Myocyte (in vitro differentiated cells): ENCODE data around the gene SFMBT2. TPM values are rescaled to one million over a fixed set of nuclear protein-coding genes. Genes with fewer than 3 reads are reported as not detected.
"Not testable (repeated sequence)": the region's sequence is repeated elsewhere in the genome, so short reads cannot be mapped to it uniquely, and the experiment has no call there.

Experiments
- DNase-seq: peaks from one replicate; pipeline ENCODE4 v3.0.0-alpha.2; 2012; ENCODE audit warnings: low read depth
- total RNA-seq: library from RNA; depleted of rRNA; stranded (reverse); fragments of >200 nt; gene quantifications from 2 replicates; pipeline ENCODE4 v1.2.3, GENCODE V29; 2014

SFMBT2 gene
- total RNA-seq, 1 donor from 2014 or later: 0.08 TPM

DNA sequence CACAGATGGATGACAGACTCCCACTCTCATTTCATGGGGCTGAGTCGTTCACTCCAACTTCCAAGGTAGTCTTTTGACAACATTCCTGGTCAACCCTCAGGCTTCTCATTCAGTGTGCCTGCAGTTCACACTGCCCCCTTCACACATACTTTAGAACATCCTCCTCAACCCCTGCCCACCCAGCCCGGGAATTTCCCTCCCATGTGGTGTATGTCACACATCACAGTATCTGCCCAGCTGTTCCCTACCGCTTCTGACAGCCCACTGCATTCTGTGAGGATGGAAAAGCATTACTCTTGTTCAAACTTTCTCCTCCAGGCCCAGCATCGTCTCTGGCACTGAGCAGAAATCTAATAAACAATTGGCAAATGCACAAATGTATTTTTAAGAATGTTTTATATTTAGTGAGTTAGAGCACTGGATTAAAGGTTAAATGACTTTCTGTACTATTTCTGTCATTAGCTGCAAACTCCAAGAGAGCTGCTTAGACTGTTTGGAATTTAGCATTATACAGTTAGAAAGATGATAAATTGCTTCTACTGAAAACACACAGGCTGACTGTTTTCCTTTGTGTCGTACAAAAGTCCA lies 110.4 kb downstream of the SFMBT2 start:
- no peak for DNase-seq

DNA sequence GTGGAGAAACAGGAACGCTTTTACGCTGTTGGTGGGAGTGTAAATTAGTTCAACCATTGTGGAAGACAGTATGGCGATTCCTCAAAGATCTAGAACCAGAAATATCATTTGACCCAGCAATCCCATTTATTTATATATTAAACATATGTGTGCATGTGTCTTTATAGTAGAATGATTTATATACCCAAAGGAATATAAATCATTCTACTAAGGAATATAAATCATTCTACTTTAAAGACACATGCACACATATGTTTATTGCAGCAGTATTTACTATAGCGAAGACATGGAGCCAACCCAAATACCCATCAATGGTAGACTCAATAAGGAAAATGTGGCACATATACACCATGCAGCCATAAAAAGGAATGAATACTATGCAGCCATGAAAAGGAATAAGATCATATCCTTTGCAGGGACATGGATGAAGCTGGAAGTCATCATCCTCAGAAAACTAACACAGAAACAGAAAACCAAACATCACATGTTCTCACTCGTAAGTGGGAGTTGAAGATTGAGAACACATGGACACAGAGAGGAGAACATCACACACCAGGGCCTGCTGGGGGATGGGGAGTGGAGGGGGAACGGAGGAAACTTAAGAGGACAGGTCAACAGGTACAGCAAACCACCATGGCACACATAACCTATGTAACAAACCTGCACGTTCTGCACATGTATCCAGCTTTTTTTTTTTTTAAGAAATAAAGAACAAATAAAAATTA lies 111.1 kb downstream of the SFMBT2 start:
- DNase-seq: not testable (repeated sequence)

DNA sequence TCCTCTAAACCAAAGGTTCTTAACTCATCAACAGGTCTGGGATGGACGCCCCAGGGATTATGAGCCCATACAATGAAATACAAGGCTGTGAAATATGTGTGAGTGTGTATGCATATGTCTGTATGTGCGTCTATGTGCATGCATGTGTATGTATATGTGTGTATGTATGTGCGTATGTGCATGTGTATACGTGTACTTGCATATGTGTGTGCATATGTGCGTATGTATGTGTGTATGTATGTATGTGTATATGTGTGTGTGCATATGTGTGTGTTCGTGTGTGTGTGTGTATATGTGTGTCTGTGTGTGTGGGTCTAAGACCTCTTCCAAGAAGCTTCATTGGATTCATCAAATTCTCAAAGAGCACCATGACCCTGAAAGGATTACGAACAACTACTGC lies 112.3 kb downstream of the SFMBT2 start:
- DNase-seq: no peak

GRCh38 chr10:7297094-7297493 lies 113.7 kb downstream of the SFMBT2 start:
- DNase-seq: no peak

GRCh38 chr10:7296648-7297047 lies 114.2 kb downstream of the SFMBT2 start:
- no peak for DNase-seq

GRCh38 chr10:7296076-7296475 lies 114.8 kb downstream of the SFMBT2 start:
- no peak for DNase-seq

DNA sequence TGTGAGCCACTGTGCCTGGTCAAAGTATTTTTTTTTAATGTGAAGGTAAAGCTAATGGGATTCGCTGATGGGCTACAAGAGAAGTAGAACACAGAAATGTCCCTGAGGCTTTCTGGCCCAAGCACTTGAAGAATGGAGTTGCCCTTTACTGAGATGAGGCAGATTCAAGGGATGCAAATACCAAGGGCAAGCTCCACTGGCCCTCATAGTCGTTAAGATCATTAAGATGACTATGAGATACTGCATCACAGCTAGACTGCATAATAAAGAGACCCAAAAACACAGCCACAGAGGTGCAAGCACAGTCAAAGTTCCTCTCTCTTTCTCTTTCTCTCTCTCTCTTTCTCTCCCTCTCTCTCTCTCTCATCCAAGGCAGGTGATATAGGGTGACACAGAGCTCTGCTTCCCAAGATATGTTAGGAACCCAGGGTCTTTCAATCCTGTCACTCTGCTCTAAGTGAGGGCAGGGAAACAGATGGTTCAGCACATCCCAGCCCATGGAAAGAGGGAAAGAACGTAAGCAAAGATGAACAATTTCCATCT lies 117.4 kb downstream of the SFMBT2 start:
- DNase-seq: no peak

- no peak for DNase-seq
Measured at GRCh38 chr10:7291487-7292270, 119.2 kb downstream of the SFMBT2 start.

DNA sequence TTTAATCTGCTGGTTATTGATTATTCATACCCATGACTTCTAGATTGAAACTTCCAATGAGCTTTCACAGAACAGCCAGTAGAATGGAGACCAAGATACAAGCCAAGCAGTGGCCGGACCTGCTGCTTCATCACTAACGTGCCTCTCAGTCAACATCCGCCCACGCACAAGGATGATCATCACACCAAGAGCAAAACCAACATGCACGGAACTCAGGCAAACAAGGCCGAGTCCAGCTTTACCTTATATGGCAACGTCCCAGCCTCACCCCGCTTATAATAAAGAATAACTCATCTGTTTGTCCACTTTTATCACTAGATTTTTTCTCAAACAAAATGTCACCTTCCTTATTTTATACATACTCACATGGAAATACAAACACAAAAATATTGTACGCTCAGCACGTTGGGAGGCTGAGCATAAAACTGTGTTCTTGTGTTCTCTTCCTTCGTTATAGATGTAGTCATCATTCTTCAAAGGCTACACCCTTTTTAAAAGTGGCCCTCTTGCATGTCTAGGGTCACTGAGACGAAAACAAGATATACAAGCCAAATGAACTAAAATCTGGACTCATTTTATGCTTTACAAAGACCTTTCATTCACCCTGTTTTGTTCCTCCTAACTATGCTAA lies 122.7 kb downstream of the SFMBT2 start:
- DNase-seq: no peak

DNA sequence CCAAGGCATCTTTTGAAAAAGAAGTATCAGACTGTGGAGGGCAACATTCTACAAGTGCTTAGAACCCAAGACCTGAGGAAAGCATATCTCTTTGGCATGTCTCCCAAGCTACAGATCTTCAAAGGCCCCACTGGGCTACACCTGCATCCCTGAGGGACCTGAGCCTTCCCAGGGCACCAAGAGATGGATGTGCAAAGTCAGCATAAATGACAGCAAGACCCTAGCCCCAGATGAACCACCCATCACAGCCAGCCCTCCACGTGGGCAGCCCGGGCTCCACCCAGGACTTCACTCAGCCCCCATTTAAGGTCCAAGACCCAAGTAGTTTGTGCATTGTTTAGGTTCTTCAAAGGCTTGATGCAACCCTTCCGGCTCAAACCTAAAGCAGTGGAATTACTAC lies 123.5 kb downstream of the SFMBT2 start:
- DNase-seq: no peak

DNA sequence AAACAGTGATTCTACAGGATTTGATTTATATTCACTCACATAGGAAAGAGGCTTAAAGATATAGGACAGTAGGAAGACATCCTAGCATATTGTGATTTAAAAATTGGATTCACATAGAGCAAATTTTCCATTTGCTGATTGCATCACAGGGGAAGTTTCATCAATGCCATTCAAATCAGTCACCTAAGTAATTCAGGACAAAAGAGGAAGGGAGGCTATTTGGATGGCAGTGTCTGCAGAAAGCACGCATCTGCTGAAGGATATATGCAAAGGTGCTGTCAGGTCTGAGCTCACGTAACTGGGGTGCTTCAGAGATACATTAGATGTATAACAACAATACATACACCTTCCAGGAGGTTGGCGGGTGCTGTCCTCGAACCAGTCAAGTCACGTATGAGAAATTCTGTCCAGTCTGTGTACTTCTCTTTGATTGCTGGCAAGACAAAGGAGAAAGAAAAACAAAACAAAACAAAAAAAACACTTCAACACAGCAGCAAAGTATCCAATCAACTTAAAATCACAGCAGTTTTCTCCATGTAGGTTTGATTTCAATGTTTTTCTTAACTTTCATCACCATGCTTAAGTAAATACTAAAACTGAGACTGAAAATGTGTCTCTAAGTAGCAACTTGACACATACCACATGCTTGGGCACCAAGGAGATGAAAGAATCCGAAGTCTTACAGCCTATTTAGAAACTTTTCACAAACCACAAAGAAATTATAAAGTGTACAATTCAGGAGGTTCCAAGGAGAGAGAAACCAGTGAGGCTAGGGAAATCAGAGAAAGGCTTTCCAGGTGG lies 125.1 kb downstream of the SFMBT2 start:
- no peak for DNase-seq

DNA sequence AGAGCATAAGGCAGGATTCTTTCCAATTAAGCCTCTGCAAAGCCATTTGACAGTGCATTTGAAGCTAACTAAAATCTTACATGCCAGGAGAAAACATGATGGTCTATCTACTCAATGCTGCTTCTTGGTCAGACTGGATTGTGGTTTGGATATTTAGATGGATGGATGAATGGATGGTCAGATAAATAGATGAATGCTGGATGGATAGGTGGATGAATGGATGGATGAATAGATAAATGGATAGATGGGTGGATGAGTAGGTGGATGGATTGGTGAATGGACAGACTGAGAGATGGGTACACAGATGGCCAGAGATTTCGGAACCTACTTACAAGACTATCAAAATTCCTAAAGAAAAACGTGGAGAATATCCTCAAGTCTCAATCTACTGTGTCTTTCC lies 127.6 kb downstream of the SFMBT2 start:
- no peak for DNase-seq

GRCh38 chr10:7282457-7282856 lies 128.4 kb downstream of the SFMBT2 start:
- DNase-seq: no peak

DNA sequence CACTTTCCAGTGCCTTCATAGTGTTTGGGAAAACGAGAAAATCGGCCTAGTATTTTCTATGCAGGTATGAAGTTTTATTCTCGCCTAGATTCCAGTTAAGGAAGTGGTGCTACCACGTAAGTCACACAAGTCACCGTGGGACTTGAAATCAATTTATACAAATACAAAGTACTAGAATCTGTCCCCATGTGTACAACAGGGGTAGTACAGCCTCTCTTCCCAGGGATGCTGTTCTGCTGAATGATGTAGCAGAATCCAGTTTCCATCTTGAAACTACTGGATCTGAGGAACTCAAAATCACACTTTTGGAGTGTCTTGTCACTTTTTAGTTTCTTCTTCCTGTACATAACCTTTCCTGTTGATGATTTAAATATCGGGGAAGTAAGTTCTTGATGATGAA lies 129.4 kb downstream of the SFMBT2 start:
- DNase-seq: no peak

GRCh38 chr10:7279303-7279702 lies 131.5 kb downstream of the SFMBT2 start:
- DNase-seq: no peak

GRCh38 chr10:7277867-7278266 lies 133.0 kb downstream of the SFMBT2 start:
- DNase-seq: no peak

DNA sequence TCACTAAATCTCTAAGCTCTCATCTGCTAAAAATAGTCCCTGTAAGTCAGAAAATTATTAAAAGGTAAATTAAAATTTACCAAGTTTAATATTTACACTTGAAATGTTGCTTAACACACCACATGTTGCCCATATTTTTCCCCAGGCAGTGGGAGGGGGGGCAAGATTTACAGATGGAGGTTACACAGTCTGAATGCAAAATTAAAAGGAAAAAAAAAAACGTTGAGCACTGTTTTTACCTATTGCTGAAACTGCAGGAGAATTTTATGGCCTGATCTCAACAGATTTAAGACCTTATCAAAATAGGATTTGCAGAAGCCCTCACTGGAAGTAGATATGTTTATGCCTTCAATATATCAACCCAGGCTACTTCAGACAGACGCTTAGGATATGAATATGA lies 133.4 kb downstream of the SFMBT2 start:
- DNase-seq: no peak

- DNase-seq: no peak
Measured at GRCh38 chr10:7275761-7276440, 134.9 kb downstream of the SFMBT2 start.

DNA sequence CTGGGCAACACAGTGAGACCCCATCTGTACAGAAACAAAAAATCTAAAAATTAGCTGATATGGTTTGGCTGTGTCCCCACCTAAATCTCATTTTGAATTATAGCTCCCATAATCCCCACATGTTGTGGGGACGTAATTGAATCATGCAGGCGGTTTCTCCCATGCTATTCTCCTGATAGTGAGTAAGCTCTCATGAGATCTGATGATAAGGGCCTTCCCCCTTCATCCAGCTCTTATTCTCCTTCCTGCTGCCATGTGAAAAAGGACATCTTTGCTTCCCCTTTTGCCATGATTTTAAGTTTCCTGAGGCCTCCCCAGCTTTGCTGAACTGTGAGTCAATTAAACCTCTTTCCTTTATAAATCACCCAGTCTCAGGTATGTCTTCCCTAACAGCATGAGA lies 136.5 kb downstream of the SFMBT2 start:
- DNase-seq: no peak

DNA sequence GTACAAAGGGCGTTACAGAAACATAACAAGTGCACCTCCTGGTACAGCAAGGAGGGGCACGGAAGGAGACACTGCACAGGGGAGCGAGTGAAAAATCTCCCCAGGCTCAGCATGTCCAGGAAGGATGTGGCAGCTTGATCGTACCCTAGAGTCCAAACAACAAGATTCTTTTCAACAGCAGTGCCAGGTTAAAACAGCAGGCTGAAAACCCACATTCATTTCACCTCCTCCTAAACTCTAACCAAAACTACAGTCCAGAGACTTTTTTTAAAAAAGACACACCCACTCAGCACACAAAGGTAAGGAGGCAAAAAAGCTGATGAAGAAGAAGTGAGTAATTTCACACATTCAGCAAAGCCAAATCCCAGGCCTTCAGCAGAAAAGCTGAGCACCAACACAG lies 138.8 kb downstream of the SFMBT2 start:
- no peak for DNase-seq
